Astrocyte (in vitro differentiated cells and primary cell): ENCODE results near the gene GID4. TPM values are rescaled to one million over a fixed set of nuclear protein-coding genes. Genes with fewer than 3 reads are reported as not detected.

Experiments
- DNase-seq: peaks from one replicate; pipeline ENCODE4 v3.0.0-alpha.2; 2010; ENCODE audit warnings: low read depth
- FAIRE-seq: peaks from 2 replicates; lab custom pipeline; 2011; peaks lifted over from hg19 to GRCh38; lab: Jason Lieb, UNC
- H2AFZ ChIP-seq: 2 replicates; pipeline ENCODE4 v1.6.0; 2012; ENCODE audit warnings: low read depth, low read length, inconsistent platforms
- H3K27ac ChIP-seq: 2 replicates; pipeline ENCODE4 v1.5.1; 2011; ENCODE audit warnings: low read depth, low read length, inconsistent platforms
- H3K27me3 ChIP-seq: 2 replicates; pipeline ENCODE4 v1.6.0; 2011; ENCODE audit warnings: low read length, inconsistent platforms; ENCODE audit not compliant: insufficient read depth
- H3K36me3 ChIP-seq: 2 replicates; pipeline ENCODE4 v1.5.1; 2011; ENCODE audit warnings: low read length, inconsistent platforms; ENCODE audit not compliant: insufficient read depth
- H3K4me1 ChIP-seq: 2 replicates; pipeline ENCODE4 v1.5.1; 2011; ENCODE audit warnings: low read length, inconsistent platforms; ENCODE audit not compliant: insufficient read depth
- H3K4me2 ChIP-seq: 2 replicates; pipeline ENCODE4 v1.6.0; 2012; ENCODE audit warnings: low read length, inconsistent platforms
- H3K4me3 ChIP-seq: 2 replicates; pipeline ENCODE4 v1.5.1; 2011; ENCODE audit warnings: low read depth, mild to moderate bottlenecking, low read length, inconsistent platforms; ENCODE audit not compliant: insufficient read depth
- H3K79me2 ChIP-seq: 2 replicates; pipeline ENCODE4 v1.6.0; 2012; ENCODE audit warnings: mild to moderate bottlenecking, low read length, inconsistent platforms; ENCODE audit not compliant: insufficient read depth
- H3K9ac ChIP-seq: 2 replicates; pipeline ENCODE4 v1.6.0; 2012; ENCODE audit warnings: mild to moderate bottlenecking, low read length, inconsistent platforms
- H3K9me3 ChIP-seq: 2 replicates; pipeline ENCODE4 v1.5.1; 2012; ENCODE audit warnings: low read depth, mild to moderate bottlenecking, low read length, inconsistent platforms; ENCODE audit not compliant: insufficient read depth
- H4K20me1 ChIP-seq: 2 replicates; pipeline ENCODE4 v1.6.0; 2012; ENCODE audit warnings: low read length, inconsistent platforms; ENCODE audit not compliant: insufficient read depth
- H3K27ac Mint-ChIP-seq: one replicate; pipeline ENCODE4 v1.8.0; 2021; ENCODE audit warnings: mild to moderate bottlenecking, mixed read lengths; ENCODE audit not compliant: unreplicated experiment
- H3K27me3 Mint-ChIP-seq: one replicate; pipeline ENCODE4 v1.8.0; 2021; ENCODE audit warnings: low read depth, mixed read lengths; ENCODE audit not compliant: unreplicated experiment
- H3K36me3 Mint-ChIP-seq: one replicate; pipeline ENCODE4 v1.8.0; 2021; ENCODE audit warnings: low read depth, mixed read lengths; ENCODE audit not compliant: unreplicated experiment
- H3K4me1 Mint-ChIP-seq: one replicate; pipeline ENCODE4 v1.8.0; 2021; ENCODE audit warnings: low read depth, mixed read lengths; ENCODE audit not compliant: unreplicated experiment
- H3K4me3 Mint-ChIP-seq: one replicate; pipeline ENCODE4 v1.8.0; 2021; ENCODE audit warnings: mild to moderate bottlenecking, moderate library complexity, mixed read lengths; ENCODE audit not compliant: unreplicated experiment
- H3K9me3 Mint-ChIP-seq: one replicate; pipeline ENCODE4 v1.8.0; 2021; ENCODE audit warnings: mild to moderate bottlenecking, mixed read lengths; ENCODE audit not compliant: unreplicated experiment
- CTCF ChIP-seq: IDR thresholded peaks from 2 replicates; pipeline ENCODE4 v1.5.1; 2011; ENCODE audit warnings: low read depth, mild to moderate bottlenecking, inconsistent platforms, low read length, moderate library complexity; ENCODE audit not compliant: insufficient read depth
- EZH2 ChIP-seq: IDR thresholded peaks from 2 replicates; pipeline ENCODE4 v1.6.1; 2012; ENCODE audit warnings: mild to moderate bottlenecking, low read length, inconsistent platforms; ENCODE audit not compliant: insufficient read depth
- total RNA-seq: library from RNA; stranded (reverse); gene quantifications from 2 replicates; pipeline ENCODE4 v1.2.1, GENCODE V29; 2021

The GID4 gene
- total RNA-seq, 1 donor from 2014 or later: 9.9 TPM

- Mint-ChIP-seq H3K4me3 (no peak overlapping the region), H3K4me1 (peaks cover 9% of the 10 kb centered on the region), H3K36me3 (peaks cover 11% of the 10 kb centered on the region), H3K27me3 (no peaks in the 10 kb centered on the region), H3K9me3 (no peaks in the 10 kb centered on the region), H3K27ac (no peak overlapping the region)
- no peak overlapping the region for H3K4me3 ChIP-seq
- H3K79me2 ChIP-seq: no peaks in the 10 kb centered on the region
- no peaks in the 10 kb centered on the region for H3K9me3 ChIP-seq
- H2AFZ ChIP-seq: no peak overlapping the region
- no peaks in the 10 kb centered on the region for H3K27me3 ChIP-seq
- peaks cover 2% of the 10 kb centered on the region for H3K36me3 ChIP-seq
- no peak overlapping the region for H3K27ac ChIP-seq
- H3K9ac ChIP-seq: no peak overlapping the region
- TF ChIP-seq CTCF (no peak), EZH2 (no peak)
- no peaks in the 10 kb centered on the region for H3K4me1 ChIP-seq
- no peak for DNase-seq
- no peak for FAIRE-seq
- H3K4me2 ChIP-seq: no peak overlapping the region
- no peaks in the 10 kb centered on the region for H4K20me1 ChIP-seq
Measured at GRCh38 chr17:18065546-18065945, 26.3 kb downstream of the GID4 start.

GRCh38 chr17:18066866-18067265, 27.7 kb downstream of the GID4 start:
- Histone ChIP-seq H3K4me2 (no peak overlapping the region), H3K27me3 (no peaks in the 10 kb centered on the region), H3K9ac (no peak overlapping the region), H3K9me3 (no peaks in the 10 kb centered on the region), H3K4me3 (no peak overlapping the region), H3K79me2 (no peaks in the 10 kb centered on the region), H3K36me3 (peaks cover 2% of the 10 kb centered on the region), H2AFZ (no peak overlapping the region), H4K20me1 (no peaks in the 10 kb centered on the region), H3K4me1 (peaks cover 4% of the 10 kb centered on the region), H3K27ac (no peak overlapping the region)
- TF ChIP-seq CTCF (no peak), EZH2 (no peak)
- H3K4me3 Mint-ChIP-seq: no peak overlapping the region
- H3K4me1 Mint-ChIP-seq: peaks cover 12% of the 10 kb centered on the region
- DNase-seq (no peak), FAIRE-seq (no peak)
- no peaks in the 10 kb centered on the region for H3K9me3 Mint-ChIP-seq
- peaks cover 11% of the 10 kb centered on the region for H3K36me3 Mint-ChIP-seq
- H3K27me3 Mint-ChIP-seq: no peaks in the 10 kb centered on the region
- no peak overlapping the region for H3K27ac Mint-ChIP-seq

DNA sequence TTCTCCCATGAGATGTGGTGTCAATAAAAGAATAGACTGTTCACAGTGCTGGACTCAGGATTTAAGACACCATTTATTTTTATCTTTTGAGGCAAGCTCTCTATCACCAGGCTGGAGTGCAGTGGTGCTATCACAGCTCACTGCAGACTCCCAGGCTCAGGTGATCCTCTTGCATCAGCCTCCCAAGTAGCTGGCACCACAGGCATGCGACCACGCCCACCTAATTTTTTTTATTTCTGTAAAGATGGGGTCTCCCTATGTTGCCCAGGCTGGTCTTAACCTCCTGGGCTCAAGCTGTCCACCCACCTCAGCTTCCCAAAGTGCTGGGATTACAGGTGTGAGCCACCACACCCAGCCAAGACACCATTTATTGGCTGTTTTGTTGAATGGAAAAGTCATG, 29.9 kb downstream of the GID4 start:
- no peaks in the 10 kb centered on the region for H3K9me3 Mint-ChIP-seq
- DNase-seq (no peak), FAIRE-seq (no peak)
- Histone ChIP-seq H3K4me1 (peaks cover 4% of the 10 kb centered on the region), H2AFZ (no peak overlapping the region), H3K4me2 (no peak overlapping the region), H3K9ac (no peak overlapping the region), H3K27me3 (no peaks in the 10 kb centered on the region), H3K27ac (no peak overlapping the region), H3K9me3 (no peaks in the 10 kb centered on the region), H4K20me1 (no peaks in the 10 kb centered on the region), H3K4me3 (no peak overlapping the region), H3K36me3 (no peaks in the 10 kb centered on the region), H3K79me2 (no peaks in the 10 kb centered on the region)
- no peak overlapping the region for H3K4me3 Mint-ChIP-seq
- TF ChIP-seq EZH2 (no peak), CTCF (no peak)
- peaks cover 12% of the 10 kb centered on the region for H3K4me1 Mint-ChIP-seq
- no peak overlapping the region for H3K27ac Mint-ChIP-seq
- no peaks in the 10 kb centered on the region for H3K27me3 Mint-ChIP-seq
- peaks cover 11% of the 10 kb centered on the region for H3K36me3 Mint-ChIP-seq
